WTC11 (cell line): Measurements from ENCODE around the gene NEDD4L. TPM values are rescaled to one million over a fixed set of nuclear protein-coding genes. Genes with fewer than 3 reads are reported as not detected.

ENCODE experiments used
- ATAC-seq: fragments of 200-7000 bp; cut with Tn5 transposase; 2 replicates; pipeline ENCODE4 v1.10.0; 2021; ENCODE audit warnings: mild to moderate bottlenecking, moderate library complexity
- CTCF ChIA-PET: fragments of 300-600 bp; sonication (Branson Sonifier 250); formaldehyde crosslinking; loops from one replicate; lab custom pipeline; 2021; ENCODE audit warnings: antibody characterized with exemption; lab: Charles Lee
- POLR2A ChIA-PET: fragments of 350-600 bp; sonication (Branson Sonifier 250); formaldehyde crosslinking; loops from one replicate; lab custom pipeline; 2021; ENCODE audit warnings: antibody characterized with exemption; lab: Charles Lee
- DNase-seq: peaks from one replicate; pipeline ENCODE4 v3.0.0; 2021; ENCODE audit warnings: low spot score
- H3K27ac Mint-ChIP-seq: 2 replicates; pipeline ENCODE4 v1.8.0; 2021; ENCODE audit warnings: mixed read lengths
- H3K27me3 Mint-ChIP-seq: 2 replicates; pipeline ENCODE4 v1.8.0; 2021; ENCODE audit warnings: low read depth, mild to moderate bottlenecking, moderate library complexity, mixed read lengths
- H3K36me3 Mint-ChIP-seq: 2 replicates; pipeline ENCODE4 v1.8.0; 2021; ENCODE audit warnings: mixed read lengths
- H3K4me1 Mint-ChIP-seq: 2 replicates; pipeline ENCODE4 v1.8.0; 2022; ENCODE audit warnings: mixed read lengths
- H3K4me3 Mint-ChIP-seq: 2 replicates; pipeline ENCODE4 v1.8.0; 2021; ENCODE audit warnings: mild to moderate bottlenecking, moderate library complexity, mixed read lengths
- H3K9me3 Mint-ChIP-seq: 2 replicates; pipeline ENCODE4 v1.8.0; 2021; ENCODE audit warnings: mixed read lengths
- ATF2 ChIP-seq: sonication (generic); formaldehyde crosslinking; IDR thresholded peaks from 2 replicates; pipeline ENCODE4 v1.8.1; 2022; ENCODE audit warnings: low read depth, missing genetic modification reagents, borderline replicate concordance
- CREM ChIP-seq: sonication (generic); formaldehyde crosslinking; IDR thresholded peaks from 2 replicates; pipeline ENCODE4 v1.8.1; 2022; ENCODE audit warnings: mild to moderate bottlenecking, missing genetic modification reagents, moderate library complexity
- ETV6 ChIP-seq: sonication (generic); formaldehyde crosslinking; IDR thresholded peaks from 2 replicates; pipeline ENCODE4 v1.8.1; 2022; ENCODE audit warnings: mild to moderate bottlenecking, missing genetic modification reagents
- GRHL2 ChIP-seq: fragments of 250-450 bp; sonication (Bioruptor Pico); IDR thresholded peaks from 2 replicates; pipeline ENCODE4 v1.8.0; 2022; ENCODE audit warnings: mild to moderate bottlenecking, moderate library complexity; ENCODE audit not compliant: insufficient replicate concordance, severe bottlenecking
- GTF2I ChIP-seq: fragments of 250-450 bp; sonication (Bioruptor Pico); conservative IDR thresholded peaks from 2 replicates; pipeline ENCODE4 v1.4.0; 2021; ENCODE audit warnings: mild to moderate bottlenecking
- KAT7 ChIP-seq: sonication (generic); formaldehyde crosslinking; IDR thresholded peaks from 2 replicates; pipeline ENCODE4 v1.8.1; 2023; ENCODE audit warnings: missing genetic modification reagents, mild to moderate bottlenecking, borderline replicate concordance
- MYBL2 ChIP-seq: sonication (generic); formaldehyde crosslinking; IDR thresholded peaks from 2 replicates; pipeline ENCODE4 v1.8.1; 2023; ENCODE audit warnings: mild to moderate bottlenecking, moderate library complexity, missing genetic modification reagents
- NFYB ChIP-seq: sonication (generic); formaldehyde crosslinking; conservative IDR thresholded peaks from 2 replicates; pipeline ENCODE4 v1.8.0; 2022; ENCODE audit warnings: low read depth, missing genetic modification reagents
- PRRX2 ChIP-seq: fragments of 250-450 bp; sonication (Bioruptor Pico); IDR thresholded peaks from 2 replicates; pipeline ENCODE4 v1.8.0; 2021; ENCODE audit warnings: mild to moderate bottlenecking
- SMAD4 ChIP-seq: sonication (generic); formaldehyde crosslinking; IDR thresholded peaks from 2 replicates; pipeline ENCODE4 v1.8.0; 2022; ENCODE audit warnings: mild to moderate bottlenecking, missing genetic modification reagents
- STAT6 ChIP-seq: sonication (generic); formaldehyde crosslinking; conservative IDR thresholded peaks from 2 replicates; pipeline ENCODE4 v1.8.1; 2023; ENCODE audit warnings: mild to moderate bottlenecking, low read depth, missing genetic modification reagents, moderate library complexity
- ZBTB21 ChIP-seq: sonication (generic); formaldehyde crosslinking; IDR thresholded peaks from 2 replicates; pipeline ENCODE4 v1.8.1; 2023; ENCODE audit warnings: mild to moderate bottlenecking, missing genetic modification reagents, borderline replicate concordance
- ZNF138 ChIP-seq: sonication (generic); formaldehyde crosslinking; conservative IDR thresholded peaks from 2 replicates; pipeline ENCODE4 v1.8.1; 2022; ENCODE audit warnings: mild to moderate bottlenecking, moderate library complexity, missing genetic modification reagents
- ZNF232 ChIP-seq: sonication (generic); formaldehyde crosslinking; IDR thresholded peaks from 2 replicates; pipeline ENCODE4 v1.8.0; 2022; ENCODE audit warnings: mild to moderate bottlenecking, missing genetic modification reagents
- ZNF317 ChIP-seq: sonication (generic); formaldehyde crosslinking; IDR thresholded peaks from 2 replicates; pipeline ENCODE4 v1.8.1; 2023; ENCODE audit warnings: low read depth, mild to moderate bottlenecking, moderate library complexity, missing genetic modification reagents, borderline replicate concordance
- total RNA-seq: library from RNA; stranded (reverse); gene quantifications from 3 replicates; pipeline ENCODE4 v1.2.3, GENCODE V29; 2021
- TF ChIP-seq, protein P1 (sequence below): sonication (generic); formaldehyde crosslinking; IDR thresholded peaks from 2 replicates; pipeline ENCODE4 v1.8.1; 2022; ENCODE audit warnings: mild to moderate bottlenecking, moderate library complexity, missing genetic modification reagents
- TF ChIP-seq, protein P2 (sequence below): sonication (generic); formaldehyde crosslinking; IDR thresholded peaks from 2 replicates; pipeline ENCODE4 v1.8.0; 2023; ENCODE audit warnings: mild to moderate bottlenecking, missing genetic modification reagents
- TF ChIP-seq, protein P3 (sequence below): fragments of 250-450 bp; sonication (Bioruptor Pico); IDR thresholded peaks from 2 replicates; pipeline ENCODE4 v1.9.0; 2021; ENCODE audit warnings: moderate library complexity, mild to moderate bottlenecking, inconsistent platforms, borderline replicate concordance

NEDD4L gene
- total RNA-seq, 1 experiment from 2014 or later: 88.0 TPM

GRCh38 chr18:58349650-58350049, 305.6 kb downstream of the NEDD4L start (continued):
- TF ChIP-seq, protein P1, sequence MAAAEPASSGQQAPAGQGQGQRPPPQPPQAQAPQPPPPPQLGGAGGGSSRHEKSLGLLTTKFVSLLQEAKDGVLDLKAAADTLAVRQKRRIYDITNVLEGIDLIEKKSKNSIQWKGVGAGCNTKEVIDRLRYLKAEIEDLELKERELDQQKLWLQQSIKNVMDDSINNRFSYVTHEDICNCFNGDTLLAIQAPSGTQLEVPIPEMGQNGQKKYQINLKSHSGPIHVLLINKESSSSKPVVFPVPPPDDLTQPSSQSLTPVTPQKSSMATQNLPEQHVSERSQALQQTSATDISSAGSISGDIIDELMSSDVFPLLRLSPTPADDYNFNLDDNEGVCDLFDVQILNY (CRISPR knock-in tag): no peak
- TF ChIP-seq STAT6 (no peak), ZNF317 (CRISPR knock-in tag) (no peak), GRHL2 (CRISPR knock-in tag) (no peak), SMAD4 (CRISPR knock-in tag) (no peak), PRRX2 (CRISPR knock-in tag) (no peak), ATF2 (CRISPR knock-in tag) (no peak), ETV6 (CRISPR knock-in tag) (no peak), ZNF232 (CRISPR knock-in tag) (no peak)
- TF ChIP-seq, protein P2, sequence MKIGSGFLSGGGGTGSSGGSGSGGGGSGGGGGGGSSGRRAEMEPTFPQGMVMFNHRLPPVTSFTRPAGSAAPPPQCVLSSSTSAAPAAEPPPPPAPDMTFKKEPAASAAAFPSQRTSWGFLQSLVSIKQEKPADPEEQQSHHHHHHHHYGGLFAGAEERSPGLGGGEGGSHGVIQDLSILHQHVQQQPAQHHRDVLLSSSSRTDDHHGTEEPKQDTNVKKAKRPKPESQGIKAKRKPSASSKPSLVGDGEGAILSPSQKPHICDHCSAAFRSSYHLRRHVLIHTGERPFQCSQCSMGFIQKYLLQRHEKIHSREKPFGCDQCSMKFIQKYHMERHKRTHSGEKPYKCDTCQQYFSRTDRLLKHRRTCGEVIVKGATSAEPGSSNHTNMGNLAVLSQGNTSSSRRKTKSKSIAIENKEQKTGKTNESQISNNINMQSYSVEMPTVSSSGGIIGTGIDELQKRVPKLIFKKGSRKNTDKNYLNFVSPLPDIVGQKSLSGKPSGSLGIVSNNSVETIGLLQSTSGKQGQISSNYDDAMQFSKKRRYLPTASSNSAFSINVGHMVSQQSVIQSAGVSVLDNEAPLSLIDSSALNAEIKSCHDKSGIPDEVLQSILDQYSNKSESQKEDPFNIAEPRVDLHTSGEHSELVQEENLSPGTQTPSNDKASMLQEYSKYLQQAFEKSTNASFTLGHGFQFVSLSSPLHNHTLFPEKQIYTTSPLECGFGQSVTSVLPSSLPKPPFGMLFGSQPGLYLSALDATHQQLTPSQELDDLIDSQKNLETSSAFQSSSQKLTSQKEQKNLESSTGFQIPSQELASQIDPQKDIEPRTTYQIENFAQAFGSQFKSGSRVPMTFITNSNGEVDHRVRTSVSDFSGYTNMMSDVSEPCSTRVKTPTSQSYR: no peak

DNA sequence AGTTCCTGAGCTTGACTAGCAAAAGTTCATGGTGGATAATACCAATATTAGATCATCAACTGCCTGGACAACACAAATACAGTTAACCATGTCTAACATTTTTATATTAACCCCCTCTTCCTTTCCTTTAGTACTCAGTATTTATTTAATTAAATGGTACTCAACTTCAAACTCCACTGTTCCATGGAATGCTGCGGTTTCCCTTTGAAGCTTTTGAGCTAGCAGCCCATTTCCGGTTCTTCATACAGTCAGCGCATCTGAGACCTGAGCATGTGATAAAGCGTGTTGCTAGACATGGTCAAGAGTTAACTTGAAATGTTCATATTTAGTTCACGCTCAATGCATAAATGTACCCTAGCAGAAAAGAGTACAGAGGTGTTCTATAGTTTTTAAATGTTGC, 306.5 kb downstream of the NEDD4L start:
- H3K4me3 Mint-ChIP-seq: no peak overlapping the region
- H3K9me3 Mint-ChIP-seq: no peaks in the 10 kb centered on the region

More for the DNA sequence above, 306.5 kb downstream of the NEDD4L start:
- DNase-seq (no peak), ATAC-seq (no peak)
- ChIA-PET POLR2A (no interaction called here), CTCF (interaction anchor here (1.1 kb wide), 1 partner anchor 15 kb away, joined by 3 read pairs; no protein-coding TSS in a partner anchor)
- Mint-ChIP-seq H3K27ac (no peak overlapping the region), H3K27me3 (no peaks in the 10 kb centered on the region), H3K4me1 (peaks cover 51% of the 10 kb centered on the region), H3K36me3 (peaks cover 34% of the 10 kb centered on the region)
- no peak for TF ChIP-seq NFYB (CRISPR knock-in tag)
- TF ChIP-seq ZNF232 (CRISPR knock-in tag): no peak
- no peak for TF ChIP-seq GTF2I
- TF ChIP-seq, protein P3, sequence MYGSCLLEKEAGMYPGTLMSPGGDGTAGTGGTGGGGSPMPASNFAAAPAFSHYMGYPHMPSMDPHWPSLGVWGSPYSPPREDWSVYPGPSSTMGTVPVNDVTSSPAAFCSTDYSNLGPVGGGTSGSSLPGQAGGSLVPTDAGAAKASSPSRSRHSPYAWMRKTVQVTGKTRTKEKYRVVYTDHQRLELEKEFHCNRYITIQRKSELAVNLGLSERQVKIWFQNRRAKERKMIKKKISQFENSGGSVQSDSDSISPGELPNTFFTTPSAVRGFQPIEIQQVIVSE (CRISPR knock-in tag): no peak
- TF ChIP-seq STAT6: no peak
- TF ChIP-seq ZBTB21 (CRISPR knock-in tag): no peak
- TF ChIP-seq, protein P1 (CRISPR knock-in tag): no peak
- TF ChIP-seq KAT7 (CRISPR knock-in tag): no peak
- TF ChIP-seq GRHL2 (CRISPR knock-in tag): no peak
- TF ChIP-seq MYBL2 (CRISPR knock-in tag): no peak
- no peak for TF ChIP-seq CREM (CRISPR knock-in tag)
- TF ChIP-seq ZNF138 (CRISPR knock-in tag): no peak
- no peak for TF ChIP-seq ZNF317 (CRISPR knock-in tag)
